Esophagus squamous epithelium (tissue), 4 donors: ENCODE measurements around the gene CFAP299.
"Not testable (repeated sequence)": the region's sequence is repeated elsewhere in the genome, so short reads cannot be mapped to it uniquely, and the experiment has no call there.

ENCODE experiments used
- CTCF ChIP-seq, 6 experiments: fragments of 450-650 bp in 4 of 6; fragments of 200-600 bp in 2 of 6; sonication (generic) in 2 of 6; IDR thresholded peaks; one replicate each; pipeline ENCODE4 v1.5.1; 2016 to 2019; ENCODE audit warnings: antibody characterized with exemption in 6 of 6, mild to moderate bottlenecking in 4 of 6, moderate library complexity in 4 of 6
- POLR2A ChIP-seq, 4 donors: fragments of 450-650 bp; IDR thresholded peaks; one replicate each; pipeline ENCODE4 v1.6.1; 2017; ENCODE audit warnings: antibody characterized with exemption in 4 of 4, mild to moderate bottlenecking in 4 of 4, moderate library complexity in 3 of 4

- not testable (repeated sequence) for TF ChIP-seq CTCF, POLR2A (IDR thresholded peaks at IDR 0.05)
Measured at GRCh38 chr4:80749558-80749957, 414.0 kb downstream of the CFAP299 start.
